ENCODE data around the gene TTC38. TPM values are rescaled to one million over a fixed set of nuclear protein-coding genes. Genes with fewer than 3 reads are reported as not detected.
A peak's percentile ranks its signal among the peaks of the same experiment; 100 is the strongest.

Gene TTC38
- total and polyA plus RNA-seq, 4 donors: 14.8 to 33.9 (median 28.6) TPM

- no peak for ATAC-seq (ENCODE audit: insufficient read depth, low FRiP score)
- TF ChIP-seq CTCF (IDR thresholded peaks at IDR 0.05; ENCODE audit: control extremely low read depth, extremely low read depth): no peak
- H3K36me3 ChIP-seq (ENCODE audit: control insufficient read depth in 4 of 4, insufficient read depth in 4 of 4, low read length in 4 of 4): peaks cover 0 to 4% (median 0%) of the 10 kb centered on the region in 4 donors
- H3K9me3 ChIP-seq (ENCODE audit: control insufficient read depth in 4 of 4, insufficient read depth in 3 of 4, low read length in 3 of 4): no peaks in the 10 kb centered on the region
- no peak overlapping the region for H3K9ac ChIP-seq (ENCODE audit: insufficient read depth in 1 of 2, low read length in 2 of 2)
- DNase-seq: no peak
- no peak overlapping the region for H3K4me3 ChIP-seq
- H3K4me1 ChIP-seq (ENCODE audit: control insufficient read depth in 5 of 5, insufficient read depth in 5 of 5, low read length in 5 of 5): peaks cover 0 to 14% (median 2%) of the 10 kb centered on the region in 5 donors
- 77 to 87% methylated on average over 7 of the region's 7 CpGs for WGBS, 2 donors
- no peaks in the 10 kb centered on the region for H3K27me3 ChIP-seq (ENCODE audit: control insufficient read depth in 3 of 3, insufficient read depth in 3 of 3, low read length in 2 of 3)
- peak overlapping the region in 1 of 2 donors; percentile 97 for H3K27ac ChIP-seq (ENCODE audit: low read depth in 1 of 2, low read length in 1 of 2)
These were observed 16.5 kb upstream of the TTC38 start for GRCh38 chr22:46251266-46251665.

GRCh38 chr22:46251816-46252380 is 15.9 kb upstream of the TTC38 start:
- DNase-seq (no peak), ATAC-seq (ENCODE audit: insufficient read depth, low FRiP score) (no peak)
- no peaks in the 10 kb centered on the region for H3K9me3 ChIP-seq (ENCODE audit: control insufficient read depth in 4 of 4, insufficient read depth in 3 of 4, low read length in 3 of 4)
- no peaks in the 10 kb centered on the region for H3K27me3 ChIP-seq (ENCODE audit: control insufficient read depth in 3 of 3, insufficient read depth in 3 of 3, low read length in 2 of 3)
- peaks cover 0 to 14% (median 0%) of the 10 kb centered on the region in 5 donors for H3K4me1 ChIP-seq (ENCODE audit: control insufficient read depth in 5 of 5, insufficient read depth in 5 of 5, low read length in 5 of 5)
- no peak overlapping the region for H3K4me3 ChIP-seq
- no peak overlapping the region for H3K27ac ChIP-seq (ENCODE audit: low read depth in 1 of 2, low read length in 1 of 2)
- no peak for TF ChIP-seq CTCF (IDR thresholded peaks at IDR 0.05; ENCODE audit: control extremely low read depth, extremely low read depth)
- WGBS, 2 donors: 91 to 92% methylated on average over 9 of the region's 9 CpGs
- no peaks in the 10 kb centered on the region for H3K36me3 ChIP-seq (ENCODE audit: control insufficient read depth in 4 of 4, insufficient read depth in 4 of 4, low read length in 4 of 4)
- H3K9ac ChIP-seq (ENCODE audit: insufficient read depth in 1 of 2, low read length in 2 of 2): no peak overlapping the region

GRCh38 chr22:46256358-46256958 is 11.3 kb upstream of the TTC38 start:
- Histone ChIP-seq H3K36me3 (ENCODE audit: control insufficient read depth in 4 of 4, insufficient read depth in 4 of 4, low read length in 4 of 4) (no peaks in the 10 kb centered on the region), H3K9ac (ENCODE audit: insufficient read depth in 1 of 2, low read length in 2 of 2) (no peak overlapping the region), H3K27me3 (ENCODE audit: control insufficient read depth in 3 of 3, insufficient read depth in 3 of 3, low read length in 2 of 3) (peaks cover 0 to 13% (median 6%) of the 10 kb centered on the region in 3 donors), H3K4me1 (ENCODE audit: control insufficient read depth in 5 of 5, insufficient read depth in 5 of 5, low read length in 5 of 5) (no peaks in the 10 kb centered on the region), H3K27ac (ENCODE audit: low read depth in 1 of 2, low read length in 1 of 2) (no peak overlapping the region), H3K4me3 (no peak overlapping the region), H3K9me3 (ENCODE audit: control insufficient read depth in 4 of 4, insufficient read depth in 3 of 4, low read length in 3 of 4) (peaks cover 0 to 19% (median 0%) of the 10 kb centered on the region in 4 donors)
- TF ChIP-seq CTCF (IDR thresholded peaks at IDR 0.05; ENCODE audit: control extremely low read depth, extremely low read depth): no peak
- WGBS, 2 donors: 76 to 91% methylated on average over 8 of the region's 8 CpGs
- DNase-seq (no peak), ATAC-seq (ENCODE audit: insufficient read depth, low FRiP score) (no peak)

Data from lung (tissue), 12 donors.